Upper lobe of left lung (tissue), 4 donors: ENCODE data around the gene RNF2.

Experiments used
- EP300 ChIP-seq, 4 donors: sonication (generic); formaldehyde crosslinking; IDR thresholded peaks; one replicate each; pipeline ENCODE4 v1.5.1; 2017; ENCODE audit warnings: antibody characterized with exemption in 4 of 4, control low read depth in 2 of 4
- POLR2A ChIP-seq, 4 donors: fragments of 450-650 bp; IDR thresholded peaks; one replicate each; pipeline ENCODE4 v1.5.1; 2016 to 2017; ENCODE audit warnings: antibody characterized with exemption in 4 of 4, mild to moderate bottlenecking in 2 of 4
- TF ChIP-seq, protein P1 (sequence below), 6 experiments: fragments of 450-650 bp in 4 of 6; fragments of 200-600 bp in 2 of 6; sonication (generic) in 2 of 6; IDR thresholded peaks; one replicate each; pipeline ENCODE4 v1.5.1; 2016 to 2019; ENCODE audit warnings: antibody characterized with exemption in 6 of 6

DNA sequence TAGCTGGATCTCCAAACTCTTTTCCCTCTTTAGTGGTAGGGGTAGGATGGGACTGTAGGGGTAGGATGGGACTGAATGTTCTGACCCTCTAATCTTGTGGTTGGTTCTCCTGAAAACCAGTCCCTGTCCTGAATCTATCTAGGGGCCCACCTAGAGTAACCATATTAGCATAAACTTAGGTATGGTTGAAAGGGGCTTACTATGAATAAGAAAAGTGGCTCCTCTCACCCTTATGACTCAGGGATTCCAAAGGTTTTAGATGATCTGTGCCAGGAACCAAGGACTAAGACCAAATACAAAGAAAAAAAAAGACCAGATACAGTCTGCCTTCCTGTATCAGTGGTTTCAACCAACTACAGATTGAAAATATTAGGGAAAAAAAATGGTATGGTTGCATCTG is 28.9 kb downstream of the RNF2 start:
- no peak for TF ChIP-seq POLR2A (IDR thresholded peaks at IDR 0.05)
- TF ChIP-seq, protein P1, sequence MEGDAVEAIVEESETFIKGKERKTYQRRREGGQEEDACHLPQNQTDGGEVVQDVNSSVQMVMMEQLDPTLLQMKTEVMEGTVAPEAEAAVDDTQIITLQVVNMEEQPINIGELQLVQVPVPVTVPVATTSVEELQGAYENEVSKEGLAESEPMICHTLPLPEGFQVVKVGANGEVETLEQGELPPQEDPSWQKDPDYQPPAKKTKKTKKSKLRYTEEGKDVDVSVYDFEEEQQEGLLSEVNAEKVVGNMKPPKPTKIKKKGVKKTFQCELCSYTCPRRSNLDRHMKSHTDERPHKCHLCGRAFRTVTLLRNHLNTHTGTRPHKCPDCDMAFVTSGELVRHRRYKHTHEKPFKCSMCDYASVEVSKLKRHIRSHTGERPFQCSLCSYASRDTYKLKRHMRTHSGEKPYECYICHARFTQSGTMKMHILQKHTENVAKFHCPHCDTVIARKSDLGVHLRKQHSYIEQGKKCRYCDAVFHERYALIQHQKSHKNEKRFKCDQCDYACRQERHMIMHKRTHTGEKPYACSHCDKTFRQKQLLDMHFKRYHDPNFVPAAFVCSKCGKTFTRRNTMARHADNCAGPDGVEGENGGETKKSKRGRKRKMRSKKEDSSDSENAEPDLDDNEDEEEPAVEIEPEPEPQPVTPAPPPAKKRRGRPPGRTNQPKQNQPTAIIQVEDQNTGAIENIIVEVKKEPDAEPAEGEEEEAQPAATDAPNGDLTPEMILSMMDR (IDR thresholded peaks at IDR 0.05): no peak
- TF ChIP-seq EP300 (IDR thresholded peaks at IDR 0.05): no peak
